ENCODE measurements around the gene CDC20B.

GRCh38 chr5:55136521-55136920 is 36.5 kb downstream of the CDC20B start:
- TF ChIP-seq ZBTB10 (tag by site-specific recombination; IDR thresholded peaks at IDR 0.05) (no peak), ZBTB6 (tag by site-specific recombination; IDR thresholded peaks at IDR 0.05) (no peak), KLF1 (tag by site-specific recombination; IDR thresholded peaks at IDR 0.05) (no peak), ZNF571 (tag by site-specific recombination; IDR thresholded peaks at IDR 0.05) (no peak), PBX3 (CRISPR knock-in tag; IDR thresholded peaks at IDR 0.05) (no peak), ZNF280D (tag by site-specific recombination; IDR thresholded peaks at IDR 0.05) (no peak), TCF7L2 (IDR thresholded peaks at IDR 0.05; ENCODE audit: borderline replicate concordance, low read depth, low read length) (no peak)
- TF ChIP-seq, protein P1, sequence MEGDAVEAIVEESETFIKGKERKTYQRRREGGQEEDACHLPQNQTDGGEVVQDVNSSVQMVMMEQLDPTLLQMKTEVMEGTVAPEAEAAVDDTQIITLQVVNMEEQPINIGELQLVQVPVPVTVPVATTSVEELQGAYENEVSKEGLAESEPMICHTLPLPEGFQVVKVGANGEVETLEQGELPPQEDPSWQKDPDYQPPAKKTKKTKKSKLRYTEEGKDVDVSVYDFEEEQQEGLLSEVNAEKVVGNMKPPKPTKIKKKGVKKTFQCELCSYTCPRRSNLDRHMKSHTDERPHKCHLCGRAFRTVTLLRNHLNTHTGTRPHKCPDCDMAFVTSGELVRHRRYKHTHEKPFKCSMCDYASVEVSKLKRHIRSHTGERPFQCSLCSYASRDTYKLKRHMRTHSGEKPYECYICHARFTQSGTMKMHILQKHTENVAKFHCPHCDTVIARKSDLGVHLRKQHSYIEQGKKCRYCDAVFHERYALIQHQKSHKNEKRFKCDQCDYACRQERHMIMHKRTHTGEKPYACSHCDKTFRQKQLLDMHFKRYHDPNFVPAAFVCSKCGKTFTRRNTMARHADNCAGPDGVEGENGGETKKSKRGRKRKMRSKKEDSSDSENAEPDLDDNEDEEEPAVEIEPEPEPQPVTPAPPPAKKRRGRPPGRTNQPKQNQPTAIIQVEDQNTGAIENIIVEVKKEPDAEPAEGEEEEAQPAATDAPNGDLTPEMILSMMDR (tag by site-specific recombination; IDR thresholded peaks at IDR 0.05): no peak
- TF ChIP-seq, protein P2, sequence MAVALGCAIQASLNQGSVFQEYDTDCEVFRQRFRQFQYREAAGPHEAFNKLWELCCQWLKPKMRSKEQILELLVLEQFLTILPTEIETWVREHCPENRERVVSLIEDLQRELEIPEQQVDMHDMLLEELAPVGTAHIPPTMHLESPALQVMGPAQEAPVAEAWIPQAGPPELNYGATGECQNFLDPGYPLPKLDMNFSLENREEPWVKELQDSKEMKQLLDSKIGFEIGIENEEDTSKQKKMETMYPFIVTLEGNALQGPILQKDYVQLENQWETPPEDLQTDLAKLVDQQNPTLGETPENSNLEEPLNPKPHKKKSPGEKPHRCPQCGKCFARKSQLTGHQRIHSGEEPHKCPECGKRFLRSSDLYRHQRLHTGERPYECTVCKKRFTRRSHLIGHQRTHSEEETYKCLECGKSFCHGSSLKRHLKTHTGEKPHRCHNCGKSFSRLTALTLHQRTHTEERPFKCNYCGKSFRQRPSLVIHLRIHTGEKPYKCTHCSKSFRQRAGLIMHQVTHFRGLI (tag by site-specific recombination; IDR thresholded peaks at IDR 0.05): no peak
